ENCODE data around the gene PHETA1. TPM values are rescaled to one million over a fixed set of nuclear protein-coding genes. Genes with fewer than 3 reads are reported as not detected.

The PHETA1 gene
- polyA plus RNA-seq, 3 donors: 3.4 to 15.3 (median 4.9) TPM

- Histone ChIP-seq H3K9ac (ENCODE audit: insufficient read depth, low read length, poor library complexity, severe bottlenecking) (no peak overlapping the region), H3K79me2 (ENCODE audit: insufficient read depth, low read length) (no peaks in the 10 kb centered on the region), H4K20me1 (ENCODE audit: insufficient read depth, low read length) (no peaks in the 10 kb centered on the region), H3K27ac (ENCODE audit: low read depth in 1 of 2, low read length in 2 of 2) (peak overlapping the region; percentile 77 to 82), H3K4me2 (replicated peaks; ENCODE audit: extremely low read depth, low read length, poor library complexity, severe bottlenecking) (peak overlapping the region; percentile 60), H3K36me3 (replicated peaks in 1 of 2; ENCODE audit: control insufficient read depth in 1 of 2, insufficient read depth in 2 of 2, low read length in 2 of 2) (no peaks in the 10 kb centered on the region), H3K9me3 (replicated peaks in 1 of 2; ENCODE audit: control insufficient read depth in 1 of 2, insufficient read depth in 1 of 2, low read length in 2 of 2) (no peaks in the 10 kb centered on the region), H3K27me3 (ENCODE audit: control insufficient read depth in 2 of 2, insufficient read depth in 2 of 2, low read length in 2 of 2) (no peaks in the 10 kb centered on the region), H2AFZ (ENCODE audit: insufficient read depth, low read depth, low read length, poor library complexity, severe bottlenecking) (no peak overlapping the region), H3K4me1 (ENCODE audit: control insufficient read depth in 1 of 2, insufficient read depth in 2 of 2, low read length in 2 of 2) (peaks cover 92 to 99% of the 10 kb centered on the region in 2 donors), H3K4me3 (replicated peaks in 1 of 3; ENCODE audit: low read depth in 2 of 3, low read length in 3 of 3) (peak overlapping the region in 1 of 3 experiments; percentile 37)
- Mint-ChIP-seq H3K4me3 (peak overlapping the region; percentile 31 to 59), H3K4me1 (peaks cover 78% of the 10 kb centered on the region), H3K27ac (peak overlapping the region; percentile 92 to 96 (median 95)), H3K27me3 (ENCODE audit: low read depth in 3 of 3) (peaks cover 0 to 3% (median 0%) of the 10 kb centered on the region in 3 donors), H3K36me3 (no peaks in the 10 kb centered on the region), H3K9me3 (no peaks in the 10 kb centered on the region)
- WGBS (ENCODE audit: insufficient coverage): 1% methylated on average over 8 of the region's 8 CpGs
- TF ChIP-seq, protein P1, sequence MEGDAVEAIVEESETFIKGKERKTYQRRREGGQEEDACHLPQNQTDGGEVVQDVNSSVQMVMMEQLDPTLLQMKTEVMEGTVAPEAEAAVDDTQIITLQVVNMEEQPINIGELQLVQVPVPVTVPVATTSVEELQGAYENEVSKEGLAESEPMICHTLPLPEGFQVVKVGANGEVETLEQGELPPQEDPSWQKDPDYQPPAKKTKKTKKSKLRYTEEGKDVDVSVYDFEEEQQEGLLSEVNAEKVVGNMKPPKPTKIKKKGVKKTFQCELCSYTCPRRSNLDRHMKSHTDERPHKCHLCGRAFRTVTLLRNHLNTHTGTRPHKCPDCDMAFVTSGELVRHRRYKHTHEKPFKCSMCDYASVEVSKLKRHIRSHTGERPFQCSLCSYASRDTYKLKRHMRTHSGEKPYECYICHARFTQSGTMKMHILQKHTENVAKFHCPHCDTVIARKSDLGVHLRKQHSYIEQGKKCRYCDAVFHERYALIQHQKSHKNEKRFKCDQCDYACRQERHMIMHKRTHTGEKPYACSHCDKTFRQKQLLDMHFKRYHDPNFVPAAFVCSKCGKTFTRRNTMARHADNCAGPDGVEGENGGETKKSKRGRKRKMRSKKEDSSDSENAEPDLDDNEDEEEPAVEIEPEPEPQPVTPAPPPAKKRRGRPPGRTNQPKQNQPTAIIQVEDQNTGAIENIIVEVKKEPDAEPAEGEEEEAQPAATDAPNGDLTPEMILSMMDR (IDR thresholded peaks at IDR 0.05): no peak
- intact Hi-C loops (cut with micrococcal nuclease): no loop called here
- peak; percentile 93 to 96 (median 96) for DNase-seq
These were observed 24.9 kb upstream of the PHETA1 start for GRCh38 chr12:111393700-111394300.

DNA sequence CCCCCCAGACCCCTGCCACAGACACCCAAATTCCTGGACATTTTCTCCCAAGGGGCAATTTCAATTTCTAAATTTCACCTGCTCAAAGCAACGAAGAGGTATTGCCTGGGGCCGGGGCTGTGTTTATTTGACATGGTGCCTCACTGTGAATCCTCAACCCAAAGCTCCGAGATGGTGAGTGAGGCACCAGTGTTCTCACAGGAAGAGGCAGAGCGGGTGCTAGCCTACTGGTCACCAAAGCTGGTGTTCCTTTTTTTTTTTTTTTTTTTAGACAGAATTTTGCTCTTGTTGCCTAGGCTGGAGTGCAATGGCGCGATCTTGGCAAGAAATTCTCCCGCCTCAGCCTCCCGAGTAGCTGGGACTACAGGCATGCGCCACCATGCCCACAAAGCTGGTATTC lies 22.0 kb upstream of the PHETA1 start:
- H3K4me1 Mint-ChIP-seq: peaks cover 71% of the 10 kb centered on the region
- Histone ChIP-seq H3K27ac (ENCODE audit: low read depth in 1 of 2, low read length in 2 of 2) (peak overlapping the region in 1 of 2 donors; percentile 32), H3K4me3 (replicated peaks in 1 of 3; ENCODE audit: low read depth in 2 of 3, low read length in 3 of 3) (peak overlapping the region in 1 of 3 experiments; percentile 20), H2AFZ (ENCODE audit: insufficient read depth, low read depth, low read length, poor library complexity, severe bottlenecking) (no peak overlapping the region), H3K9ac (ENCODE audit: insufficient read depth, low read length, poor library complexity, severe bottlenecking) (no peak overlapping the region), H3K36me3 (replicated peaks in 1 of 2; ENCODE audit: control insufficient read depth in 1 of 2, insufficient read depth in 2 of 2, low read length in 2 of 2) (no peaks in the 10 kb centered on the region), H3K4me2 (replicated peaks; ENCODE audit: extremely low read depth, low read length, poor library complexity, severe bottlenecking) (peak overlapping the region; percentile 41), H3K27me3 (ENCODE audit: control insufficient read depth in 2 of 2, insufficient read depth in 2 of 2, low read length in 2 of 2) (no peaks in the 10 kb centered on the region), H4K20me1 (ENCODE audit: insufficient read depth, low read length) (no peaks in the 10 kb centered on the region), H3K9me3 (replicated peaks in 1 of 2; ENCODE audit: control insufficient read depth in 1 of 2, insufficient read depth in 1 of 2, low read length in 2 of 2) (no peaks in the 10 kb centered on the region), H3K79me2 (ENCODE audit: insufficient read depth, low read length) (no peaks in the 10 kb centered on the region), H3K4me1 (ENCODE audit: control insufficient read depth in 1 of 2, insufficient read depth in 2 of 2, low read length in 2 of 2) (peaks cover 79 to 86% of the 10 kb centered on the region in 2 donors)
- H3K27me3 Mint-ChIP-seq (ENCODE audit: low read depth in 3 of 3): peaks cover 0 to 6% (median 0%) of the 10 kb centered on the region in 3 donors
- 64% methylated on average over 7 of the region's 9 CpGs for WGBS (ENCODE audit: insufficient coverage)
- H3K9me3 Mint-ChIP-seq: no peaks in the 10 kb centered on the region
- peak overlapping the region in 1 of 2 donors; percentile 35 for H3K4me3 Mint-ChIP-seq
- no peaks in the 10 kb centered on the region for H3K36me3 Mint-ChIP-seq
- DNase-seq: peak in 1 of 3 donors; percentile 39
- intact Hi-C loops (cut with micrococcal nuclease): no loop called here
- TF ChIP-seq, protein P1 (IDR thresholded peaks at IDR 0.05): no peak
- H3K27ac Mint-ChIP-seq: peak overlapping the region; percentile 36 to 82 (median 69)
